Measurements from ENCODE around the gene CTXN1.

CTXN1 gene

DNA sequence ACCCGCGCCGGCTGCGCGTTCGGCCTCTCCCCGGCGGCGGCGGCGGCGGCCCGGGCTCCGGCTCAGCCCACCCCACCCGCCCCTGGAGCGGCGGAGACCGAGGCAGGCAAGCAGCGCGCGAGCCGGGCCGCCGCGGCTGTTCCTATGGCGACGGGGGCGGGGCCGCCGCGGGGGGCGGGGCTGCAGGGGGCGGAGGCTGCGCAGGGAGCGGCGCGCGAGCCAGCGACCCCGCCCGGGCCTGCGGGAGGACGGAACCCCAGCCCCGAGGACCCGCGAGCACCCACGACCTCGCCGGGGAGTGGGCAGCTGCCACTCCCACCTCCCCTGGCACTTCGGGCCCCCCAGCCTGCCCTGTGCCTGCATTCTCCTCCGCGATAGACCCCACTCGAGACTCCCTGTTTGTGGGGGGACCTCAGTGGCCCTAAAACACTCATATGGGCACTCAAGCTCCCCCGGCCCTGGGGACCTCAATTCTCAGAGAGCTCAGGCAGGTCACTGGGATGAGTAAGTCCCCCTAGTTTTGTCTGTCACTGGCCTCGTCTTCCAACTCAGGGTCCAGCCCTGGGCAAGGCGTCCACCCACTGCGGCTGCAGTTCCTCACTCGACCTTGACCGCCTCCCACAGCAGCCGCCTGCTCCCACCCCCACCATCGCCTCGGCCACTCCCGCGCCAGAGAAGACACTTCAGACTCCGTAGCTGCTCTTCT lies at the start of gene CTXN1:
Gene CTXN1 (minus strand): TSS at position 115 of the 706 bp plus-strand sequence. CDS start 597 bp downstream, outside the sequence.
- TF ChIP-seq, protein P1, sequence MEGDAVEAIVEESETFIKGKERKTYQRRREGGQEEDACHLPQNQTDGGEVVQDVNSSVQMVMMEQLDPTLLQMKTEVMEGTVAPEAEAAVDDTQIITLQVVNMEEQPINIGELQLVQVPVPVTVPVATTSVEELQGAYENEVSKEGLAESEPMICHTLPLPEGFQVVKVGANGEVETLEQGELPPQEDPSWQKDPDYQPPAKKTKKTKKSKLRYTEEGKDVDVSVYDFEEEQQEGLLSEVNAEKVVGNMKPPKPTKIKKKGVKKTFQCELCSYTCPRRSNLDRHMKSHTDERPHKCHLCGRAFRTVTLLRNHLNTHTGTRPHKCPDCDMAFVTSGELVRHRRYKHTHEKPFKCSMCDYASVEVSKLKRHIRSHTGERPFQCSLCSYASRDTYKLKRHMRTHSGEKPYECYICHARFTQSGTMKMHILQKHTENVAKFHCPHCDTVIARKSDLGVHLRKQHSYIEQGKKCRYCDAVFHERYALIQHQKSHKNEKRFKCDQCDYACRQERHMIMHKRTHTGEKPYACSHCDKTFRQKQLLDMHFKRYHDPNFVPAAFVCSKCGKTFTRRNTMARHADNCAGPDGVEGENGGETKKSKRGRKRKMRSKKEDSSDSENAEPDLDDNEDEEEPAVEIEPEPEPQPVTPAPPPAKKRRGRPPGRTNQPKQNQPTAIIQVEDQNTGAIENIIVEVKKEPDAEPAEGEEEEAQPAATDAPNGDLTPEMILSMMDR (IDR thresholded peaks at IDR 0.05; ENCODE audit: low read length, missing control alignments), result no peak
- H3K4me3 ChIP-seq (replicated peaks; ENCODE audit: low read depth, low read length), result peak within 1 kb of the TSS; percentile 42
- peak; percentile 51 for DNase-seq (ENCODE audit: low read depth)

DNA sequence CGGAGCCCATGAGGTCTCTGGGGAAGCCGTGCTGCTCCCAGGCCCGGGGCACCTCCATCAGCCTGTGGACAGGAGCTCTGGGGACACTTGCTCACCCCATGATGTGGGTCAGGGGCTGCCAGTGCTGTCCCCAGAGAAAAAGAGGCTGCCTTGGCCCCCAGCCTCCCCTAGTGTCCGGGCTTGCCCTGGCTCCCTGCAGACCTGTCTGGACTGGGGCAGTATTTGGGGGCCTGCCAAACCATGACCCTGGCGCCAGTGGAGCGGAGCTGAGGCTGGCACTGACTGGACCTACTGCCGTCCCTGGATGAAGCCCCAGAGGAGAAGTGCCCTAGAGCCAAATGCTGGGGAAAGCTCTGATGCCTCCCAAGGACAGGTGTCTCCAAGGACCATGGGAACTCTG lies 49.1 kb upstream of the CTXN1 start:
- H3K4me3 ChIP-seq (replicated peaks; ENCODE audit: low read depth, low read length), result no peak overlapping the region
- DNase-seq (ENCODE audit: low read depth), result no peak
- TF ChIP-seq, protein P1 (IDR thresholded peaks at IDR 0.05; ENCODE audit: low read length, missing control alignments), result no peak

GRCh38 chr19:7973883-7974282 lies 47.9 kb upstream of the CTXN1 start:
- TF ChIP-seq, protein P1 (IDR thresholded peaks at IDR 0.05; ENCODE audit: low read length, missing control alignments), result no peak
- no peak for DNase-seq (ENCODE audit: low read depth)
- no peak overlapping the region for H3K4me3 ChIP-seq (replicated peaks; ENCODE audit: low read depth, low read length)

GRCh38 chr19:7971553-7972520 lies 45.9 kb upstream of the CTXN1 start:
- DNase-seq (ENCODE audit: low read depth), result no peak
- TF ChIP-seq, protein P1 (IDR thresholded peaks at IDR 0.05; ENCODE audit: low read length, missing control alignments), result no peak
- no peak overlapping the region for H3K4me3 ChIP-seq (replicated peaks; ENCODE audit: low read depth, low read length)

DNA sequence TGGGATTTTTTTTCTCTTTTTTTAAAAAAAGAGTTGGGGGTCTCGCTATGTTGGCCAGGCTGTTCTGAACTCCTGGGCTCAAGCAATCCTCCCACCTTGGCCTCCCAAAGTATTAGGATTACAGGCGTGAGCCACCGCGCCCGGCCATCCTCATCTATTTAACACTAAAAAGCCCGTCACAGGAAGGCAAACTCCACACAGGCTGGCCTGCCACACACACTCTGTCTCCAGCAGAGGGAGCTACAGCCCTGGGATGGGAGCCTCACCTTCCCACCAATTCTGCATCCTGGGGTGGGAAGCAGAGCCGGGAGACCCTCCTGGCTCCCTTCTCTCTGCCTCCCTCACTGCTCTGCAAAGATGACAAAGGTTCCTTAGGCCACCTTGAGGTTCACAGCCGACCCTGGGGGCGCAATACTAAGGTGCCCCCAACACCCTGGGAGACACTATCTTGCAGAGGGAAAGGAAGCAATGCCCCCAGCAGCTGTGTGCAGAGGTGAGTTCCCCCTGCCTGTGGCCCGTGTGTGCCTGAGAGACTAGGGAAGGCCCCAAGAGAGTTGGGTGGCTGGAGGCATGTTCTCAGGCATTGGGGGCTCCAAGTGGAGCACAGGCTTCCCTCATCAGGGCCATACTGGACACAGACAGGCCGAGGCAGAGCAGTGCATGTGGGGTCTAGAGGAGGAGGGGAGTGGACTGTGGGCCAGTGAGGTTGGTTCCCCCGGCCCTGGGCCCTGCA lies 44.9 kb upstream of the CTXN1 start:
- peak; percentile 53 for DNase-seq (ENCODE audit: low read depth)
- TF ChIP-seq, protein P1 (IDR thresholded peaks at IDR 0.05; ENCODE audit: low read length, missing control alignments), result peak; percentile 86
- no peak overlapping the region for H3K4me3 ChIP-seq (replicated peaks; ENCODE audit: low read depth, low read length)

- no peak overlapping the region for H3K4me3 ChIP-seq (replicated peaks; ENCODE audit: low read depth, low read length)
- DNase-seq (ENCODE audit: low read depth), result no peak
- TF ChIP-seq, protein P1 (IDR thresholded peaks at IDR 0.05; ENCODE audit: low read length, missing control alignments), result no peak
Measured at GRCh38 chr19:7969555-7969939, 43.6 kb upstream of the CTXN1 start.

Measured in fibroblast of pulmonary artery (primary cell).